ENCODE measurements around the gene SSX4.
"Not testable (repeated sequence)": the region's sequence is repeated elsewhere in the genome, so short reads cannot be mapped to it uniquely, and the experiment has no call there.

SSX4 gene, protein sequence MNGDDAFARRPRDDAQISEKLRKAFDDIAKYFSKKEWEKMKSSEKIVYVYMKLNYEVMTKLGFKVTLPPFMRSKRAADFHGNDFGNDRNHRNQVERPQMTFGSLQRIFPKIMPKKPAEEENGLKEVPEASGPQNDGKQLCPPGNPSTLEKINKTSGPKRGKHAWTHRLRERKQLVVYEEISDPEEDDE

DNA sequence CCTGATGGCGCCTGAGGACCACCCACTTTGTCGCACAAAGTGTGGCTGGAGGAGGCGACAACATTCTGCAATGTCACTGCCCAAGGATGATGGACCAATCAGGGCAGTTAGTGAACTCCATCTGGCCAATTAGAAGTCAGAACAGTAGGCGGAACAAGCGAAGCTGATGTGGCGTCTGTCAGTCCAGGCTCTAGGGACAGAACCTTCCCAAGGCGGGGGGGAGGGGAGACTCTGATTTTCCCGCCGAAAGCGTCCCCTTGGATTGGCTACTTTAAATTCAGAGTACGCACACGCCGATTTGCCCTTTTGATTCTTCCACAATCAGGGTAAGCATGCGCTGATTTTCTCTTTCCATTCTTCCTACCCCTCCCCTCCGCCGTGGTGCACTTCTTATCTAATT is at the start of gene SSX4:
SSX4 (plus strand) TSS at position 301 of the 400 bp plus-strand sequence. CDS start 515 bp downstream, outside the sequence.
- DNase-seq (ENCODE audit: low read depth in 2 of 2), result not testable (repeated sequence)

DNA sequence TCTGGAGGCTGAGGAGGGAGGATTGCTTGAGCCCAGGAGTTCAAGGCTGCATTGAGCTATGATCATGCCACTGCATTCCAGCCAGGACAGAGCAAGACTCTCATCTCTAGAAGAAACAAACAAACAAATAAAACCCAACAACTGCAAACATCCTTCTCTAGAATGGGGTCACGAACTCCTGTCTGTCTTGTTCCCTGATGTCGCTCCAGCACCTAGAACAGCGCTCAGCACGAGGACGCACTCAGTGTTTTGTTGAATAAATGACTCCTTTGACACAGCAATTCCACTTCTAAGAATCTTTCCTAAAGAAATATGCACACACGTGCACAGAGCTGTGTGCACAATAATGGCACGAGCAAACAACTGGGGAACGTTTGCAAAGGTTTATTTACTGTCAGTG is 37.3 kb upstream of the SSX4 start:
- not testable (repeated sequence) for DNase-seq (ENCODE audit: low read depth in 2 of 2)

DNA sequence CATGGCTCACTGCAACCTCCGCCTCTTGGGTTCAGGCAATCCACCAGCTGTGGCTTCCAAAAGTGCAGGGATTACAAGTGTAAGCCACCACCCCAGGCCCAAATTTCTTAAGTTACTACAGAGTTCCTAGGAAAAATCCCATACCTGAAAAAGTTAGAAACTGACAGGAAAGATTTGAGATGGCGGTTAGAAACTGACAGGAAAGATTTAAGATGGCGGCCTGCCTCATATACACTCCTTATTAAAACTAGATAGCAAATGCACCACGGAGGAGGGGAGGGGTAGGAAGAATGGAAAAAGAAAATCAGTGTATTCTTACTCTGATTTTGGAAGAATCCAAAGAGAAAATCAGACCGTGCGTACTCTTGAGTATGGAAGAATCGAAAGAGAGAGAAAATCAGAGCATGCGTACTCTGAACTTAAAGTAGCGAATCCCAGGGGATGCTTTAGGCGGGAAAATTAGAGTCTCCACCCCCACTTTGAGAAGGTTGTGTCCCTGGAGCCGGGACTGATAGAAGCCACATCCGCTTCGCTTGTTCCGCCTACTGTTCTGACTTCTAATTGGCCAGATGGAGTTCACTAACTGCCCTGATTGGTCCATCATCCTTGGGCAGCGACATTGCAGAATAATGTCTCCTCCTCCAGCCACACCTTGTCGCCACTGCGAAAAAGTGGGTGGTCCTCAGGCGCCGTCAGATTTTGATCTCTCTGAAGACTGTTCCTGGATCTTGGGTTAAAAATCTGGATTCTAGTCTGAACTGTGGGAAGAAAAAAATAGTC is 26.8 kb upstream of the SSX4 start, which contains the start of gene SSX3:
SSX3 (minus strand) TSS at position 389 of the 780 bp plus-strand sequence. CDS start 1,454 bp downstream, outside the sequence.
- not testable (repeated sequence) for DNase-seq (ENCODE audit: low read depth in 2 of 2)

DNA sequence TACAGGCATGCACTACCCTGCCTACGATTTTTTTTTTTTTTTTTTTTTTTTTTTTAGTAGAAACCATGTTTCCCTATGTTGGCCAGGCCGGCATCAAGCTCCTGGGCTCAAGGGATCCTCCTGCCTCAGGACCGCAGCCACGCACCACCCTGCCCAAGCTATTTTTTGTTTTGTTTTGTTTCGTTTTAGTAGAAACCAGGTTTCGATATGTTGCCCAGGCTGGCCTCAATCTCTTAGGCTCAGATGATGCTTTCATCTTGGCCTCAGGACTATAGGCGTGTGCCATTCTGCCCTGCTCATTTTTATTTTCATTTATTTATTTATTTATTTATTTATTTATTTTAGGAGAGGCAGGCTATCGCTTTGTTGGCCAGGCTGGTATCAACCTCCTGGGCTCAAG is 25.7 kb upstream of the SSX4 start:
- no peak for DNase-seq (ENCODE audit: low read depth in 2 of 2)

DNA sequence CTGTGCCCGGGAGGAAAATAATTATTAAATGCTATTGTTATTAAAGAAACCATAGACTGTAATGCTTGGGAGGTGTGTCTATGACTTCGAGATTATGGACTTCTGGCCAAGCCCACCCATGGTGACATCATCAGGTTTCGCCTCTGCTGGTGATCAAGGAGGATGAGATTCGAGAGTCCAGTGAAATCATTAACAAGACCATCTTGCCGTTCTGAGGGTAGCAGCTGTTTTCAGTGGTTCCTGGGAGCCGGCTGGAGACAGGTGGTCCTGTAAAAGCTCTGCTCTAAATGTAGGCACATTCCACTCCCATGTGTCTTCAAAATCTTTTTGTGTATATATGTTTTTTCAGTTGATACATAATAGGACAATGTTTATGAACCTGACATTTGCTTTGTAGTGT is 24.1 kb upstream of the SSX4 start:
- not testable (repeated sequence) for DNase-seq (ENCODE audit: low read depth in 2 of 2)

DNA sequence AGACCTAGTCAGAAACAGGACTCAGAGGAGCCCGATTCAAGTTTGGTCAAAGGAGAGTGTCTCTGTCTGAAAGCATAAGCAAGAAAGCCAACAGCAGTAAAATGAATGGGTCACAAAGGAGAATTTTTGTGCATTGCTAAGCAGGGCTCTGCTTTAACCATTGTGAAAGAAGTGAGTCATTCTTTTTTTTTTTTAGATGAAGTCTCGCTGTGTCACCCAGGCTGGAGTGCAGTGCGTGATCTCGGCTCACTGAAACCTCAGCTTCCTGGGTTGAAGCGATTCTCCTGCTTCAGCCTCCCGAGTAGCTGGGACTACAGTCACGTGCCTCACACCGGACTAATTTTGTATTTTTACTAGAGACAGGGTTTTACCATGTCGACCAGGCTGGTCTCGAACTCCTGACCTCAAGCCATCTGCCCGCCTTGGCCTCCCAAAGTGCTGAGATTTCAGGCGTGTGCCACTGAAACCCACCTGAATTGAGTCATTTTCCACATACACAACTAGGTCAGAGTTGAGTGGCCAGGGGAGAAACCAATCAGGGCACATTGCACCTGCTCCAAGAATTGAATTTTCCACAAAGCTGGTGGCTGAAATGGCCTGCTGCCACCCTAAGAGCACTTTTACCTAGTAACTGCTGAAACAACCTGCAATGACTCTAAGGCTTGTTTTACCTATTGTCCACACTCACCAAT is 15.5 kb upstream of the SSX4 start:
- DNase-seq (ENCODE audit: low read depth in 2 of 2), result not testable (repeated sequence)

DNA sequence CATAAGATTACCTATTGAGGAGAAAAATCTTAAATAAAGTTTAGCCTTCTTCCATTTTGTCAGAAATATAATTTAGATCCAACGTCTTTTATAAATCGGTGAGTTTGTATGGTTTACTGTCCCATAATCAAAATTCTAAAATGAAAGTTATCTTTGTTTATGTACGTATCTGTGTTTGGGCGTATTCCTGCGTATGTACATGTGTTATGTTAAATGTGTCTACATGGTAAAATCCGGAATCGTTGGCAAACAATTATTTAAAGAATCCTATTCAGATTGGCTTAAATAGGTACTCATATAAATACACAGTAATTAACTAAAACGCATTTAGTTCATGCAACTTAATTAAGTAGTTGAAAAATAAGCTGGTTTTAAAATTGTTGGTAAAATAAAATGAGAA is 12.9 kb upstream of the SSX4 start:
- DNase-seq (ENCODE audit: low read depth in 2 of 2), result not testable (repeated sequence)

DNA sequence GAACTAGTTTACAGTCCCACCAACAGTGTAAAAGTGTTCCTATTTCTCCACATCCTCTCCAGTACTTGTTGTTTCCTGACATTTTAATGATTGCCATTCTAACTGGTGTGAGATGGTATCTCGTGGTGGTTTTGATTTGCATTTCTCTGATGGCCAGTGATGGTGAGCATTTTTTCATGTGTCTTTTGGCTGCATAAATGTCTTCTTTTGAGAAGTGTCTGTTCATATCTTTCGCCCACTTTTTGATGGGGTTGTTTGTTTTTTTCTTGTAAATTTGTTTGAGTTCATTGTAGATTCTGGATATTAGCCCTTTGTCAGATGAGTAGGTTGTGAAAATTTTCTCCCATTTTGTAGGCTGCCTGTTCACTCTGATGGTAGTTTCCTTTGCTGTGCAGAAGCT is 13.6 kb downstream of the SSX4 start:
- not testable (repeated sequence) for DNase-seq (ENCODE audit: low read depth in 2 of 2)

DNA sequence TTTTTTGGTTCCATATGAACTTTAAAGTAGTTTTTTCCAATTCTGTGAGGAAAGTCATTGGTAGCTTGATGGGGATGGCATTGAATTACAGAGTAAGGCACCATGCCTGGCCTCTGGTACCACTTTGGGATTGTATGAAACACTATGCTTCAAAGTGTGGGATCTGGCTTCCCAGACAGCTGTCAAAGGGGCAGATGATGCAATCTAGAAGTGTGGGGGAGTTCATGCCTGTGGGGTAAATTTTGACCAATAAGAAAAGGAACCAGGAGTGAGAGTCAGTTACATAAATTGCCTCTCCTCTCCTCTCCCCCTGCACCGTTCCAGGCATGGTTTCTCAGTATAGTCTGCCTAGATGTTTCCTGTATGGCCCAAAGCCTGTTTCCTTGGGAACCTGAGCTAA is 14.5 kb downstream of the SSX4 start:
- DNase-seq (ENCODE audit: low read depth in 2 of 2), result not testable (repeated sequence)

DNA sequence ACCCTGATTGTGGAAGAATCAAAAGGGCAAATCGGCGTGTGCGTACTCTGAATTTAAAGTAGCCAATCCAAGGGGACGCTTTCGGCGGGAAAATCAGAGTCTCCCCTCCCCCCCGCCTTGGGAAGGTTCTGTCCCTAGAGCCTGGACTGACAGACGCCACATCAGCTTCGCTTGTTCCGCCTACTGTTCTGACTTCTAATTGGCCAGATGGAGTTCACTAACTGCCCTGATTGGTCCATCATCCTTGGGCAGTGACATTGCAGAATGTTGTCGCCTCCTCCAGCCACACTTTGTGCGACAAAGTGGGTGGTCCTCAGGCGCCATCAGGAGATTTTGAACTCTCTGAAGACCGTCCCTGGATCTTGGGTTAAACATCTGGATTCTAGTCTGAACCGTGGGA is 28.5 kb downstream of the SSX4 start, which contains the start of gene SSX4B:
SSX4B (minus strand) TSS at position 101 of the 400 bp plus-strand sequence. CDS start 588 bp downstream, outside the sequence.
- DNase-seq (ENCODE audit: low read depth in 2 of 2), result not testable (repeated sequence)

DNA sequence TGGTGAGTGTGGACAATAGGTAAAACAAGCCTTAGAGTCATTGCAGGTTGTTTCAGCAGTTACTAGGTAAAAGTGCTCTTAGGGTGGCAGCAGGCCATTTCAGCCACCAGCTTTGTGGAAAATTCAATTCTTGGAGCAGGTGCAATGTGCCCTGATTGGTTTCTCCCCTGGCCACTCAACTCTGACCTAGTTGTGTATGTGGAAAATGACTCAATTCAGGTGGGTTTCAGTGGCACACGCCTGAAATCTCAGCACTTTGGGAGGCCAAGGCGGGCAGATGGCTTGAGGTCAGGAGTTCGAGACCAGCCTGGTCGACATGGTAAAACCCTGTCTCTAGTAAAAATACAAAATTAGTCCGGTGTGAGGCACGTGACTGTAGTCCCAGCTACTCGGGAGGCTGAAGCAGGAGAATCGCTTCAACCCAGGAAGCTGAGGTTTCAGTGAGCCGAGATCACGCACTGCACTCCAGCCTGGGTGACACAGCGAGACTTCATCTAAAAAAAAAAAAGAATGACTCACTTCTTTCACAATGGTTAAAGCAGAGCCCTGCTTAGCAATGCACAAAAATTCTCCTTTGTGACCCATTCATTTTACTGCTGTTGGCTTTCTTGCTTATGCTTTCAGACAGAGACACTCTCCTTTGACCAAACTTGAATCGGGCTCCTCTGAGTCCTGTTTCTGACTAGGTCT is 43.8 kb downstream of the SSX4 start:
- not testable (repeated sequence) for DNase-seq (ENCODE audit: low read depth in 2 of 2)

DNA sequence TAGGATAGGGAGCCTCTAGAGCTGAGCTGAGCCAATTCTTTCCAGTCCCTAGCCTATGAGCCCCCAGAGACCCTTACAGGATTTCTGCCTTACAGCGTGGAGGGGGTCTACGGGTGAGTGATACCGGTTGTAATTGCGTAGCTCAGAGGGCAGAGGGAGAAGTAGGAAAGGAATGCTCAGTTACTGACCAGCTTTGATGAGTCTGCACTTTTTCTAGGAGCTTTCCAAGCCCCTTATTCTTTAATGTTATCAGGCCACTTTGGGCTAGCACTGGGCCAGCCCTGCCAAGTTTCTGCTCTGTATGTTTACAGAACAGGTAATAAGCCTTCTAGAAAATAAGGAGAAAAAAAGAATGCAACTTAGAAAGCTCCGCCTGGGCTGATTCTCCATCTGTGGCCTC is 46.3 kb downstream of the SSX4 start:
- DNase-seq (ENCODE audit: low read depth in 2 of 2), result not testable (repeated sequence)

DNA sequence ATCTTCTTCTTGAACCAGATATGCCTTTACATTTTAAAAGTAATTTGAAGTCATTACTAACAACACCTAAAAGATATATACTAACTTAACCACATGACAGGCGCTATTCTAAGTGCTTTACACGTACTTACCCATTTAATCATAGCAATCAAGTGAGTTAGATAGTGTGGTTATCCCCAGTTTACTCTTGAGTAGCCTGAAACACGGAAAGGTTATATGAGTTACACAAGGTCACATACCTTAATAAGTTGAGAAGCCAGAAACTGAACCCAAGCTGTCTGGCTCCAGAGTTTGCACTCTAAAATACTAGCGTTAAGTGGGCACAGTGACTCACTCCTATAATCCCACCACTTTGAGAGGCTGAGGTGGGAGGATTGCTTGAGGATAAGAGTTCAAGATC is 46.8 kb downstream of the SSX4 start:
- DNase-seq (ENCODE audit: low read depth in 2 of 2), result not testable (repeated sequence)

DNA sequence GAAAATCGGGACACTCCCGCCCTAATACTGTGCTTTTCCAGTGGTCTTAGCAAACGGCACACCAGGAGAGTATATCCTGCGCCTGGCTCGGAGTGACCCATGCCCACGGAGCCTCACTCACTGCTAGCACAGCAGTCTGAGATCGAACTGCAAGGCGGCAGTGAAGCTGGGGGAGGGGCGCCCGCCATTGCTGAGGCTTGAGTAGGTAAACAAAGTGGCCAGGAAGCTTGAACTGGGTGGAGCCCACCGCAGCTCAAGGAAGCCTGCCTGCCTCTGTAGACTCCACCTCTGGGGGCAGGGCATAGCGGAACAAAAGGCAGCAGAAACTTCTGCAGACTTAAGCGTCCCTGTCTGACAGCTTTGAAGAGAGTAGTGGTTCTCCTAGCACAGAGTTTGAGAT is 50.4 kb downstream of the SSX4 start:
- not testable (repeated sequence) for DNase-seq (ENCODE audit: low read depth in 2 of 2)

Data from stimulated activated CD4-positive, alpha-beta T cell treated with anti-CD3 and anti-CD28 coated beads, Interleukin-4, amount 100 ng/mL, for 48 hours (primary cell).